Posterior cingulate gyrus (tissue), 11 donors: ENCODE measurements around the gene HSD3B2.

Experiments used
- DNase-seq, 10 donors: peaks; one replicate each; pipeline versions ENCODE4 v3.0.0 to v3.0.0-alpha.2; 2020 to 2021; ENCODE audit warnings: mixed read lengths in 3 of 10
- intact Hi-C: fragments of 100-400 bp; cut with DNase I; formaldehyde crosslinking; loops from one replicate; pipeline ENCODE4 v1.15.1; 2023

Gene HSD3B2

DNA sequence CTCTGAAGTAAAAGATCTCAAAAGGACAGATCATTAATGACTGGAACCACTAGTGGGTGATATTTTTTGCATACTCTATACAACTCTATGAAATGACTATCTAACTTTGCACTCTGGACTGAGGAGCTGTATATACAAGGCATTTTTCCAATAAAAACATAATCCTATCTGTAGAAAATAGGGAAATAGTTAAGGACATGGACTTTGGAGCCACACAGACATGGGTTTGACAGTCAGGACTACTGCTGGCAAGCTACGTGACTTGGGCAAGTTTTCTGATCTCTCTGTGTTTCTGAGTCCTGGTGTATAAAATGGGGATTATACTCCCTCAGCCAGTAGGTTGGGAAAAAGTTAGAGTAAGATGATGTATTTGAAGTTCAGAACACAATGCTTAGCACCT lies 20.9 kb upstream of the HSD3B2 start:
- DNase-seq: no peak
- intact Hi-C loops: no loop called here

DNA sequence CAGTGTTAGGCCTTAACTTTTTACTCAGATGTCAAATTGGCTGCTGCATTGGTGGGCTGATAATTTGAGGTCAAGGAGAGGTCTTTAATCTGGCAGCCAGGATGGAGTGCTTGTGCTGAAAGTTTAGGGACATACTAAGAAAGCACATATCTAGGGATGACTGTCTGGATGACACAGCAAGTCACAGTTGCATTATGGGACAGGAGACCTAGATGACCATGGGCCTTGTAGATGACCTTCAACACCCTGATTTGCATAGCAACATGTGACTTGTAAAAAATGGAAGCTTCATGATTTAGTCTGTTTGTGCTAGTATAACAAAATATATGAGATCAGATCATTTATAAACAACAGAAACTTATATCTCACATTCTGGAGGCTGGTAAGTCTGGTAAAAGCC lies 18.0 kb upstream of the HSD3B2 start:
- DNase-seq: no peak

DNA sequence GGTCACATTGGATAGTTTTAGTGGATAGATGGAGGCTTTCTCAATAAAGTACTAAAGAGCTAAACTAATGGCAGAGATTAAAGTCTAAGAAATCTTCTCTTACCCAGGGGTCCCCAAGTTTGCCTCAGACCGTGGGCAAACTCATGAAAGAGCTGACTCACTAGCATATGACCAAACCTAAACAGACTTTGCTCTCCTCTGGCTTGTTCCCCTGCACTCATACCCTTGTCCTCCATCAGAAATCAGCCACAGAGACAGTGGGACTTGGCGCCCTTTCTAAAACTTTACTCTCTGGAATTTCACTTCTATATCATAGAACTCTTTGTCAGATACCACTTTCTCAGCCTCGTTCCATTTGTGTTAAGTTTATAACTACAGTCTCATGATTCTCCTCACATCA lies 17.0 kb upstream of the HSD3B2 start:
- DNase-seq: no peak
- intact Hi-C loops: no loop called here

More for the DNA sequence above, 18.0 kb upstream of the HSD3B2 start:
- intact Hi-C loops: no loop called here

DNA sequence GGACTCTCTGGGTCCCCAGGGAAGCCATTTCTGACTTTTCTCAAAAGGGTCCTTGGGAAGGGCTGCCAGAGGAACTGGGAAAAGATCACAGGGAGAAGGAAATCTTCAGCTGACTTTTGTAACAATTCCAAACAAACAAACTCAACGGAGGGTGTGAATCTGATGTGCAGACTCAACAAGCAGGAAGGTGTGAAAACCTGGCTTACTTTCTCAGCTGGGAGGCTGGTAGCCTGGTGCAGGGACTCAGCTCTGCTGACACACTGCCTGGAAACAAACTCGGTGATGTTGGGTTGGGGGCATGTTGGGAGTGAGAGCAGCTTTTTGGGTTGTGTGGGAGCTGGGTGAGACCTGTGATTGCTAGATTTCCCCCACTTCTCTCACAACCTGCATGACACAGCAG lies 10.2 kb upstream of the HSD3B2 start:
- intact Hi-C loops: no loop called here
- DNase-seq: no peak

DNA sequence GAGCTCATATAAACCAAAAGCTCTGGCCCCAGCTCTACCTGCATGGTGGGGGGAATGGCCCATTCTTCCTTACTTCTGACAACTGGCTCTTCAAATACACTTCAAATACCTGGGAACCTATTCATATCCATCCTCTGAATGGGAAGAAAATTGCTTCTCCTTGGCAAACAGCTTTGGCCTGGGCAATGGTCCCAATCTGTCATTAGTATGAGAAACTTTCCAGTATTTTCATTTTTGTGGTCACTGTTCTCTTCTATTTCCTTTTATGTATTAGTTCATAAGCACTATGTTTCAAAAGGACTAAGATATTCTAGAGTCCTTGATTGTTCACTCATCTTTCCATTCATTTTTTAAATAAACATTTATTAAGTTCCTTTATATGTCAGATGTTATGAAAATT lies 5.2 kb upstream of the HSD3B2 start:
- DNase-seq: no peak
- intact Hi-C loops: no loop called here

DNA sequence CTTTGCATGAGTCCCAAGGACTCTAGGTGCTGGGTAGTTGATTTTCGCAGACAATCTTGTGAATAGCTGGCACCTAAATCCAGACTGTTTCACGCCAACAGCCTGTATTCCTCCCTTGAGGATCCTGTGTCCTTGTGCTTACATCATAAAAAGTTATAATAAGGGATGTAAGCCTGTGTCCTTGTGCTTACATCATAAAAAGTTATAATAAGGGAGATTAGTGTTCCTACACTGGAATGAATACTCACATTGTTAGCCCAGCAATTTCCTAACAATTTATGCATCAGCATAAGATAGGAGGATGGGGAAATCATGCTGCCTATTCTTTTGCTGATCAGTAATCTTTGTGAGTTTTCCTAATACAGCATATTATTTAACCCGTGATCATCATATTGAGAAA lies 4.0 kb upstream of the HSD3B2 start:
- DNase-seq: no peak
- intact Hi-C loops: no loop called here

DNA sequence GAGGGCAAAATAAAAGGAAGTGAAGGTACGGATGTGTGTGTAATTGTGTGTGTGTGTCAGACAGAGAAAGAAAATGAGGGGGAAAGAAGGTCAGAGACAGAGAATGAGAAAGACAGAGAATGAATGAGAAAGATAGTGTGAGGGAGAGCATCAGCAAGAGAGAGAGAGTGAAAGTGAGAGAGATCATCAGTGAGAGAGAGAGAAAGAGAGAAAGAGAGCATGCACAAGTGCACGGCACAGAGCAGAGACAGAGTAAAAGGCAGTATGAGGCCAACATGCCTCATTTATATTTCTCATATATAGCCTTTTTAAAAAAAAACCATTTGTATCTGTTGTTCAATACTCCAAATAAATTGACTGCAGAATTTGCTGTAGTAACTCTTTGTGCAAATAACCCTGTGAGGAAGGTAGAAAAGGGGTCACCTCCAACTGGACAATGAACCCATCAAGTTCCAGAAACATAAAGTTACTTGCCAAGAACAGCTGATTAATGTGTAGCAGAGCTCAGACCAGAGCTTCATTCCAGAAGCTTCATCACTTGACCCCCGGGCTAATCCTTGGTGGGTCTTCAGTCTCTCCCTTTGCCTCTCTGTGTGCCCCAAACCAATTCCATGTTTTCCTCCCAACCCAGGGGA lies 1.2 kb downstream of the HSD3B2 start:
- intact Hi-C loops: no loop called here
- DNase-seq: no peak

DNA sequence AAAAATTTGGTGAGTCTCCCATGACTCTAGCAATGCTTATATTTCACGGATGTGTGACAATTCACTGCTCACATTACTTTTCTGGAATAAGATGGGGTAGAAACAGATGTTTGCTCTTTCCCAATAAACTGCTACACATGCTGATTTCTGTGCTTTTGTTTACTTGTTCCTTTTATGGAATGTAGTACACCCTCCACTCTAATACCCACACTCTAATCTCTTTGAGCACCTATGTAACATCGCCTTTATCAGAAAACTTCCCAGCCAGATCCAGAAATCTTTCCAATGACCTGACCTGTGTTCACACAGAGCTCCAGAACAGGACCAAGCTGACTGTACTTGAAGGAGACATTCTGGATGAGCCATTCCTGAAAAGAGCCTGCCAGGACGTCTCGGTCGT lies 4.2 kb downstream of the HSD3B2 start:
- no peak for DNase-seq
- intact Hi-C loops: no loop called here

DNA sequence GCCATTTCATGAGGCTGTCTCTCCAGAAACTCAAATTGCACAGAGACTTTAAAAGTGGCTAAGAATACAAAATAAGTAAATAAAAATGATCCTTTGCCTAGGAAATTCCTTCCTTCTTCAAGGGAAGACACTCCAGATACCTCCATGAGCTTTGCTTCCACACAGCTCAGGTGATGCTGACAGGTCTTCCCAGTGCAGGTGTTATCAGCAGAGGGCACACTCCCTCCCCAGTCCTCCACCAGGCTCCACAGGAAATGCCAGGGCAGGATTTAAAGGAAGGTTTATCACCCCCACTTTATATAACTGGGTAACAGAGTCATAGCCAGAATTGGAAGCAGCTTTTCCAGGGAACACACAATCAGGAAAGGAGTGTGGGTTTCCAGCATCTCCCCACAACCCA lies 5.7 kb downstream of the HSD3B2 start:
- intact Hi-C loops: no loop called here

DNA sequence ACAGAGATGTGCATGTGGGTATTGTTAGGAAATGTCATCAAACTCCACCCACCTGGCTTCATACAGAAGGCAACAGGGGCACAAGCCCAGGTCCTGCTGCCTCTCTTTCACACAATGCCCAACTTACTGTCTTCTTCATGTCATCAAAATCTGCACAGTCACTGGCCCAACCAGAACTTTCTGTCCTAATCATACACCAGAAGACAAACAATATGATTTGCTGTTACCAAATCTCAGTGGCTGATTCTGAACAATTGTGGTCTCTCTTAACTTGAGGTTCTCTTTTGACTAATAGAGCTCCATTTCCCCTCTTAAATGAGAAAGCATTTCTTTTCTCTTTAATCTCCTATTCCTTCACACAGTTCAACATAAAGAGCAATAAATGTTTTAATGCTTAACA lies 7.7 kb downstream of the HSD3B2 start:
- intact Hi-C loops: no loop called here

More for the DNA sequence above, 5.7 kb downstream of the HSD3B2 start:
- no peak for DNase-seq

DNA sequence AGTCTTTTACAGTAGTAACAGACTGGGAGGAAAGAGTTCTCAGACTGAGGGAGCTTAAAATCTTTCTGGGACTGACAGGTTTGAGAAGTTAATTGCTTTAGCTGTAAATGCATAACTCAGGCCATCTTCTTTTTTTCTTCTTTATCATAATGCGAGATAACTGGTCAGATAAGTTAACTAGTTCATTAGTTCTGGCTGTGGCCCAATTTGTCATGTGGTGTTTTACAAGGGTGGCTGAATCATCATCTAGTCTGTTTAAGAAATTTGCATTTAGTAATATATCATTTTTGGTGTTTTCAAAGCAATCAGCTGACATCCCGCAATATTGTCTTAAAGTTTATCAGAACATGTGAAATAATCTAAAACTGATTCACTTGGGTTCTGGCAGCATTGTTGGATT lies 14.0 kb downstream of the HSD3B2 start:
- intact Hi-C loops: no loop called here
- DNase-seq: no peak

More for the DNA sequence above, 7.7 kb downstream of the HSD3B2 start:
- no peak for DNase-seq

DNA sequence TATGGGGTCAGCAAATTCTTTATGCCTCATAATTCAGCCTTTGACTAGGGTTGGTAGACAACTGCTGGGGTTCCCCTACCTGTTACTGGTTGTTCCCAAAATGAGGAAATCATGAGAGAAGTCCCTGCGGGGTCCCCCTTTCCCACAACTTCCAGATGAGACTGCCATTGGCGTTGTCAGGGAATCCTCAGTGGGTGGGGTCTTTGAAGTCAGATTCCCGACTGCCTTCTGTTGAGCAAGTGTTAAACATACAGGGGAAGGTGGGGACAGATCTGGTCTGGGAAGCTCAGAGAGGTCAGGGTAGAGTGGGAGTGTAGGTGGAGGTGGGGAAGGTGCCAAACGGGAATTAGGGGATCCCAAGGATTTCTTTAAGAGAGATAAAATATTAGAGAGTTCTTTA lies 14.7 kb downstream of the HSD3B2 start:
- intact Hi-C loops: no loop called here
- DNase-seq: no peak

DNA sequence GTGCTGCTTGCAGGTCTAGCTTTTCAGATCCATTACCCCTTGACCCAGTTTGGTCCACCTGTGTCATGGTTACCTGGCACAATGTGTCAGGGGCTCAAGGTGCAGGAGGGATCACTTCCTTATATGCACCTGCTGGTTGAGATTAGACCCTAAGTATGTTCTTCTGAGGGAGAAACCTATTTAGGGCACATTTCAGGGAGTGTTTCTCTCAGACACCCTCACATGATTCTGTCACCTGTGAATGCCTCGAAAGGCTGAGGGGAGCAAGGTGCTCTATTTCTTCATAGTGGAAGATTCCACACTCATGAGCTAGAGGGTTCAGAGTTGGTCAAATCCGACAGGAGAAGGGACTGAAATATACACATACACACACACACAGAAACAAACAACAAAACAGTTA lies 15.5 kb downstream of the HSD3B2 start:
- intact Hi-C loops: no loop called here
- DNase-seq: no peak

DNA sequence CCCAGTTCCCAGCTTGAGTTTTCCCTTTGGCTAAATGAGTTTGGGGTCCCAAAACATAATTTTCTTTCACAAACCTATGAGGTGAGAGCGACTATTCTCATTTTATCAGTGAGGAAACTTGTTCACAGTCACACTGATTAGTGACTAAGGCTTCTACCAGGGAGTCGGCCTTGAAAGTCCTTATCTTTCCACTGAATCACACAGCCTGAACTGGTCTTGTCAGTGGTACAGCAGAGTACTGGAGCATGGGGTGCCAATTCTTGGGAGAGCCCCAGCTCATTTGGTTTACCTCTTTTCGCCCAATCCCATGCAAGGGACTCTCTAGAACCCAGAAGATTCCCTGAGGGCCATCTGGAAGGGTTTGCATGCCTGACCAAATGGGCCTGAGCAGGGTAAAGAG lies 16.9 kb downstream of the HSD3B2 start:
- no peak for DNase-seq
- intact Hi-C loops: no loop called here

DNA sequence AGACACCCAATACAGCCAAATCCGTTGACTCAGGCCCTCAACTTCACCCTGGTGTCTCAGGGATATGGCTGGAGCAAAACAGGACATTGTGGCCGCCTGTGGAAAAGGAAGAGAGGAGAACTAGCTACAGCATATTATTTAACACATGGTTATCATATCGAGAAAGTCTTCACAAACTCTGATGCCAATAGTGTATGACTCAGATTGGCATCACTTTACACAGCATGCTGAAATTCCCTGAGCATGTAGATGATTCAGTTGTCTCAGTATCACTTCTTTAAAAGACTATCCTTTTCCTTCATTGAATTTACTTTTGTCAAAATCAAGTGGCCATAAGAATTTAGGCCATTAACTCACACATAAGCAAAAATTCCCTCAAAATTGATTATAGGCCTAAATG lies 20.1 kb downstream of the HSD3B2 start:
- intact Hi-C loops: no loop called here

DNA sequence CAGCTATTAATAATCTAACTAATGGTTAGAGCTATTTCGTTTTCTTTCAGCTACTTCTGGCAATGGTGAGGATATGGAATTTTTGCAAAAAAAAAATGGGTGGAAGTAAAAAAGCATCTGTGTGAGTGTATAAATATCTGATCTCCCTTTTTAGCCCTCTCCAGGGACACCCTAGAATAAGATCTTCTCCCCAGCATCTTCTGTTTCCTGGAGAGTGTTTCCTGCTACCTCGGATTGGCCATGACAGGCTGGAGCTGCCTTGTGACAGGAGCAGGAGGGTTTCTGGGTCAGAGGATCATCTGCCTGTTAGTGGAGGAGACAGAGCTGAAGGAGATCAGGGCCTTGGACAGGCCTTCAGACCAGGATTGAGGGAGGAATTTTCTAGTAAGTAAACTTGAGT lies 23.8 kb downstream of the HSD3B2 start:
- no peak for DNase-seq
- intact Hi-C loops: no loop called here

More for the DNA sequence above, 20.1 kb downstream of the HSD3B2 start:
- DNase-seq: no peak

DNA sequence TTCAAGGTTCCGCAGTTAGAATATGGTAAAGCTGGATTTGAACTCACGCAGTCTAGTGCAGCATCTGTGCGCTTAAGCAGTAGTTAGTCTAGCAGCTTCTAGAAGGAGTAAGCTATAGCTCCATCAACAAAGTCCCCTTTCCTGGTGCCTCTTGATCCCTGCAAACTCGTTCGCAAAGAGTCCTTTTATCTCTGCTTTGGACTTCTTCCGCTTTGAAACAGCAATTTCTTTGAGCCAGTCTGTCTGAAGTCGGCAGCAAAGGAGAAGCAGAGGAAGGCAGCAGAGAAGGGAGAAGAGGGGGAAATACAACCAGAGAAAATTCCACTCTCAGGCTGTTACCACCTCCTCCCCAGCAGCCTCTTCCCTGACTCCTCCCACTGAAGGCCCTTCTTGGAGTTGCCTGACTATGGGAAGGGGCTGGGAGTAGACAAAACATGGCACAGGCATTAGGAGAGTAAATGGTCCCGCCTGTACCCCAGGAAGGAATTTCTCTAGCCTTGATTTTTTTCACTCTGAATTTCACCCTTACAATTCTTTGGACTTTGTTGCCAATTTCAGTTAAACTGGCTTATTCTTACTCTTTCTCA lies 25.9 kb downstream of the HSD3B2 start:
- intact Hi-C loops: no loop called here
- no peak for DNase-seq

DNA sequence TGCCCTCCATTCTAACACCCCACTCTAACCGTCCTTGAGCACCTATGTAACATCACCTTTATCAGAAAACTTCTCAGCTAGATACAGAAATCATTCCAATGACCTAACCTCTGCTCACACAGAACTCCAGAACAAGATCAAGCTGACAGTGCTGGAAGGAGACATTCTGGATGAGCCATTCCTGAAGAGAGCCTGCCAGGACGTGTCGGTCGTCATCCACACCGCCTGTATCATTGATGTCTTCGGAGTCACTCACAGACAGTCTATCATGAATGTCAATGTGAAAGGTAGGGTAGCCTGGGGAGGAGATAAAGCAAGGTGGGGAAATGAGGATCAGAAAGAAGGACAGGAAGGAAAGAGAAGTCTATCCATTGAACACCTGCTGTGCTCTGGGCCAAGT lies 27.8 kb downstream of the HSD3B2 start:
- intact Hi-C loops: no loop called here
- no peak for DNase-seq

DNA sequence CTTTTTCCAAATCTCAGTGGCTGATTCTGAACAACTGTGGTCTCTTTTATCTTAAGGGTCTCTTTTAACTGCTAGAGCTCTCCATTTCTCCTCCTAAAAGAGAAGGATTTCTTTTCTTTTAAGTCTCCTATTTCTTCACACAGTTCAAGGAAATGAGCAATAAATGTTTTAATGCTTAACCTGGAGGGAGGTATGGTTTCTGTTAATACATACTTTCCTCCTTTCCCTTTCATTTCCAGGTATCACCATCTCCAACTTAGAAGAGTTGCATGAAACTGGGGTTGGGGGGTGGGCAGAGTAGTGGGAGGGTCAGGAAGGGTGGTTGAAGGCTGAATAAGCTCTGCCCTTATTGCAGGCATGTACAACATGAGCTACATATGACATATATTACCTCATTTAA lies 31.4 kb downstream of the HSD3B2 start:
- intact Hi-C loops: no loop called here
- DNase-seq: no peak

DNA sequence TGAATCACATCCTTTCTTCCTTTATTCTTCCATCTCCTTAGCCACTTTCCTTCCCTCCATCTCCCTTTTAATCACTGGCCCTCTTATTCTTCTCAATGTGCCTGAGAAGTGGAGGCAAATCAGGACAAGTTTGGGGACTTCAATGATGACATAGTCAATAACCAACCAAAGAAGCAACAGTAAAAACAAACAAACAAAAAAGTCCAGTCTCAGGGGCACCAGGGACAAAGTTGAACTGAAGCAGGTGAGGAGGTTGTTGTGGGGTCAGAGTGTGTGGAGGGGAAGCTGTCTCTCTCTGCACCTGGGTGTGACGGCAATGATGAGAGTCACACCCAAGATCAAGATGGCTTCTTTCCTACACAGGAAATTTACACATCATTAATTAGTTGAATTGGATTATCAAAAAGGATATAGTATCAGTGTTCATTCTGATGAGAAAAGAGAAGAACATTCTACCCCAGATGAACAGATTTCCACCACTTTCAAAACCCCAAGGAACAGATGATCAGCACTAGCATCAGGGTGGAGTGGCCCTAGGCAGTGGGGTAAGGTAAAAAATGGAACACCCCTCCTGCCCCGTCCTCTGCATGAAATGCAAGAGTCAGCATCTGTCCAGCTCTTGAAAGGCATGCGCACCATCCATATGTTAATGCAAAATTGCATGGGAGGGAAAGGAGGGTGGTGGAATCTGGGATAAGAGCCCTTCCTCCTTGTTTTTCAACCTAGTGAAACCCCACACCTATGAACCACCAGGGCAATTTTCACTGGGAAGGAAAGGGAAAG lies 32.6 kb downstream of the HSD3B2 start:
- intact Hi-C loops: no loop called here
- DNase-seq: no peak

DNA sequence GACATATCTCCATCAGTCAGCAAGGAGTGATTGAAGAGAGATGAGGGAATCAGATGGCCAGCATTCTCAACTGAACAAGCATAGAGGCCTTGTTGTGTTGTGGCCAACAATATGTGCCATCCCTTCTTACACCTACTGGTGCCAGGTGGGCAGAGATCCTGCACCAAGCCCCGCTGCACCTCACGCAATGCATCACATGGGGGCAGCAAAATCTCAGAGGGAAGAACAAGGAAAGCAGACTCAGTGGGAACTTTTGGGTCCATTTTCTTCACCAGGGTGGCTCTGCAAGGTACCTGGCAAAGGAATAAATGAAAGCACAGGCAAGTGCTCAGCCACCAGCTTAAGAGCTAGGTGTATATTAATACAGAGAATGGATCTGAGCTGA lies 33.2 kb downstream of the HSD3B2 start:
- no peak for DNase-seq
- intact Hi-C loops: no loop called here

DNA sequence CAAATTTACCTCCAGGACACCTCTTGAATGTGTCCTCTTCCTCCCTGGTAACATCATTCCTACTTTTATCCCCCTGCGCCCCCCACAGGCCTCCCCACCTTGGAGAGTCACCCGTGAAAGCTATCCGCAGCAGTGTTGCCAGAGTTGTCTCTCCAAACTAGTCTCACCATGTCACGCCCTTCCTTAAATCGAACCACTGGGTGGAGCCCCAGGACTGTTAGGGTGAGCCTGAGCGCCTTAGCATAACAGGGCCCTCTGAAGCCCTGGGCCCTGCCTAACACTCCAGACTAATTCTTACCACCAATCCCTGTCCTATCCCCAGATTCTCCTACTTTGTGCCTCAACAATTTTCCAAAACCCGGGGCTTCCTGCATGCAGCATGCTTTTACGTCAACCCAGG lies 35.0 kb downstream of the HSD3B2 start:
- no peak for DNase-seq
- intact Hi-C loops: no loop called here
